Hypothalamus (tissue), 51 donors: ENCODE data around the gene ZNF277.
"Not testable (repeated sequence)": the region's sequence is repeated elsewhere in the genome, so short reads cannot be mapped to it uniquely, and the experiment has no call there.

Source experiments
- DNase-seq, 51 donors: peaks; one replicate each; lab custom pipeline; 2025; lab: John Stamatoyannopoulos, UW

Gene ZNF277

GRCh38 chr7:112248598-112248997 lies 42.1 kb downstream of the ZNF277 start:
- no peak for DNase-seq

GRCh38 chr7:112249967-112250366 lies 43.5 kb downstream of the ZNF277 start:
- not testable (repeated sequence) for DNase-seq

GRCh38 chr7:112252141-112252540 lies 45.6 kb downstream of the ZNF277 start:
- DNase-seq = peak in 2 of 51 donors; percentile 20 to 64

- no peak for DNase-seq
Measured at GRCh38 chr7:112252691-112253090, 46.2 kb downstream of the ZNF277 start.

GRCh38 chr7:112254156-112254555 lies 47.7 kb downstream of the ZNF277 start:
- DNase-seq = peak in 1 of 51 donors; percentile 16

- DNase-seq = no peak
Measured at GRCh38 chr7:112254709-112255387, 48.4 kb downstream of the ZNF277 start.

- DNase-seq = no peak
Measured at GRCh38 chr7:112255388-112255720, 48.9 kb downstream of the ZNF277 start.

- no peak for DNase-seq
Measured at GRCh38 chr7:112257073-112257472, 50.6 kb downstream of the ZNF277 start.

- no peak for DNase-seq
Measured at GRCh38 chr7:112260911-112261310, 54.4 kb downstream of the ZNF277 start.

GRCh38 chr7:112262036-112262435 lies 55.5 kb downstream of the ZNF277 start:
- DNase-seq = no peak

GRCh38 chr7:112262855-112263487 lies 56.5 kb downstream of the ZNF277 start:
- DNase-seq = no peak

GRCh38 chr7:112263519-112263918 lies 57.0 kb downstream of the ZNF277 start:
- no peak for DNase-seq

GRCh38 chr7:112266141-112266540 lies 59.6 kb downstream of the ZNF277 start:
- DNase-seq = no peak

- no peak for DNase-seq
Measured at GRCh38 chr7:112266595-112267270, 60.2 kb downstream of the ZNF277 start.

- DNase-seq = no peak
Measured at GRCh38 chr7:112267944-112268691, 61.6 kb downstream of the ZNF277 start.

GRCh38 chr7:112271162-112271561 lies 64.7 kb downstream of the ZNF277 start:
- DNase-seq = no peak

GRCh38 chr7:112272921-112273561 lies 66.5 kb downstream of the ZNF277 start:
- DNase-seq = no peak

- no peak for DNase-seq
Measured at GRCh38 chr7:112279042-112279441, 72.5 kb downstream of the ZNF277 start.

GRCh38 chr7:112280267-112280666 lies 73.8 kb downstream of the ZNF277 start:
- DNase-seq = no peak

- no peak for DNase-seq
Measured at GRCh38 chr7:112282476-112283188, 76.1 kb downstream of the ZNF277 start.
